ENCODE measurements around the gene SLC12A4.
"Not testable (repeated sequence)": the region's sequence is repeated elsewhere in the genome, so short reads cannot be mapped to it uniquely, and the experiment has no call there.

Gene SLC12A4

GRCh38 chr16:67968400-67969253 is at the start of gene SLC12A4:
Gene SLC12A4, minus strand, starts transcription at chr16:67968637. Its CDS starts 84 bp downstream, at chr16:67968553.
- peak; percentile 94 for DNase-seq (ENCODE audit: low read depth, low spot score)

GRCh38 chr16:68015681-68016080 is 47.2 kb upstream of the SLC12A4 start, which contains the start of gene DPEP2NB:
Gene DPEP2NB, minus strand, starts transcription at chr16:68015911. Its CDS starts 141 bp downstream, at chr16:68015770.
- DNase-seq (ENCODE audit: low read depth, low spot score): no peak

GRCh38 chr16:68013440-68013839 is 45.0 kb upstream of the SLC12A4 start:
- DNase-seq (ENCODE audit: low read depth, low spot score): no peak

- DNase-seq (ENCODE audit: low read depth, low spot score): not testable (repeated sequence)
Measured at GRCh38 chr16:68009872-68010271, 41.4 kb upstream of the SLC12A4 start.

GRCh38 chr16:68009157-68009735 is 40.8 kb upstream of the SLC12A4 start:
- no peak for DNase-seq (ENCODE audit: low read depth, low spot score)

GRCh38 chr16:68005786-68006286 is 37.4 kb upstream of the SLC12A4 start:
- DNase-seq (ENCODE audit: low read depth, low spot score): no peak

GRCh38 chr16:68005211-68005610 is 36.8 kb upstream of the SLC12A4 start:
- no peak for DNase-seq (ENCODE audit: low read depth, low spot score)

GRCh38 chr16:68003031-68003430 is 34.6 kb upstream of the SLC12A4 start:
- no peak for DNase-seq (ENCODE audit: low read depth, low spot score)

- DNase-seq (ENCODE audit: low read depth, low spot score): no peak
Measured at GRCh38 chr16:68000450-68000849, 32.0 kb upstream of the SLC12A4 start.

- DNase-seq (ENCODE audit: low read depth, low spot score): no peak
Measured at GRCh38 chr16:67999985-68000384, 31.5 kb upstream of the SLC12A4 start.

- not testable (repeated sequence) for DNase-seq (ENCODE audit: low read depth, low spot score)
Measured at GRCh38 chr16:67998779-67999688, 30.6 kb upstream of the SLC12A4 start, which contains the start of gene DPEP2. Gene DPEP2, minus strand, starts transcription at chr16:67999484. Its CDS starts 6,272 bp downstream, at chr16:67993212.

- not testable (repeated sequence) for DNase-seq (ENCODE audit: low read depth, low spot score)
Measured at GRCh38 chr16:67998231-67998778, 29.9 kb upstream of the SLC12A4 start.

GRCh38 chr16:67996666-67997065 is 28.2 kb upstream of the SLC12A4 start:
- DNase-seq (ENCODE audit: low read depth, low spot score): no peak

GRCh38 chr16:67995423-67995822 is 27.0 kb upstream of the SLC12A4 start:
- DNase-seq (ENCODE audit: low read depth, low spot score): no peak

GRCh38 chr16:67994040-67994408 is 25.6 kb upstream of the SLC12A4 start:
- DNase-seq (ENCODE audit: low read depth, low spot score): not testable (repeated sequence)

GRCh38 chr16:67993207-67994039 is 25.0 kb upstream of the SLC12A4 start:
- DNase-seq (ENCODE audit: low read depth, low spot score): peak; percentile 84

- no peak for DNase-seq (ENCODE audit: low read depth, low spot score)
Measured at GRCh38 chr16:67992661-67993206, 24.3 kb upstream of the SLC12A4 start.

- no peak for DNase-seq (ENCODE audit: low read depth, low spot score)
Measured at GRCh38 chr16:67990018-67990386, 21.6 kb upstream of the SLC12A4 start.

GRCh38 chr16:67989322-67990017 is 21.0 kb upstream of the SLC12A4 start:
- no peak for DNase-seq (ENCODE audit: low read depth, low spot score)
